NCI-H526 treated with DMSO at 0.1 percent for 48 hours (cell line): Measurements from ENCODE around the gene RAB24.
"Not testable (repeated sequence)": the region's sequence is repeated elsewhere in the genome, so short reads cannot be mapped to it uniquely, and the experiment has no call there.

Experiments used
- DNase-seq: peaks from one replicate; lab custom pipeline; 2025; lab: John Stamatoyannopoulos, UW

RAB24 gene

GRCh38 chr5:177303121-177303924, at the start of gene RAB24, which contains the start of gene PRELID1:
Gene RAB24 (minus strand): TSS chr5:177303719. CDS start chr5:177303288, 431 bp downstream.
Gene PRELID1 (plus strand): TSS chr5:177303799. CDS start chr5:177303986, 187 bp downstream.
- DNase-seq = peak; percentile 35

- DNase-seq = no peak
Measured at GRCh38 chr5:177353093-177353492, 49.6 kb upstream of the RAB24 start.

- peak; percentile 71 for DNase-seq
Measured at GRCh38 chr5:177351392-177352329, 48.1 kb upstream of the RAB24 start, which contains the start of gene LMAN2. Gene LMAN2 (minus strand): TSS chr5:177351668. CDS start chr5:177351647, 21 bp downstream.

GRCh38 chr5:177350776-177351391, 47.4 kb upstream of the RAB24 start:
- DNase-seq = no peak

GRCh38 chr5:177349762-177350161, 46.2 kb upstream of the RAB24 start:
- DNase-seq = no peak

- DNase-seq = no peak
Measured at GRCh38 chr5:177349362-177349647, 45.8 kb upstream of the RAB24 start.

- DNase-seq = no peak
Measured at GRCh38 chr5:177347699-177348098, 44.2 kb upstream of the RAB24 start.

GRCh38 chr5:177346820-177347219, 43.3 kb upstream of the RAB24 start:
- no peak for DNase-seq

- no peak for DNase-seq
Measured at GRCh38 chr5:177344891-177345290, 41.4 kb upstream of the RAB24 start.

- no peak for DNase-seq
Measured at GRCh38 chr5:177343777-177344176, 40.3 kb upstream of the RAB24 start.

- DNase-seq = not testable (repeated sequence)
Measured at GRCh38 chr5:177343000-177343399, 39.5 kb upstream of the RAB24 start.

GRCh38 chr5:177339107-177339638, 35.7 kb upstream of the RAB24 start:
- DNase-seq = no peak

- no peak for DNase-seq
Measured at GRCh38 chr5:177338251-177339106, 35.0 kb upstream of the RAB24 start.

GRCh38 chr5:177336603-177337494, 33.3 kb upstream of the RAB24 start:
- no peak for DNase-seq

GRCh38 chr5:177336112-177336511, 32.6 kb upstream of the RAB24 start:
- peak; percentile 1 for DNase-seq

- DNase-seq = no peak
Measured at GRCh38 chr5:177335701-177336065, 32.2 kb upstream of the RAB24 start.

- no peak for DNase-seq
Measured at GRCh38 chr5:177334781-177335700, 31.5 kb upstream of the RAB24 start.

GRCh38 chr5:177334155-177334551, 30.6 kb upstream of the RAB24 start:
- DNase-seq = no peak
